IMR-90 (cell line): ENCODE measurements around the gene ZCCHC3. TPM values are rescaled to one million over a fixed set of nuclear protein-coding genes. Genes with fewer than 3 reads are reported as not detected.

Experiments
- ATAC-seq: fragments of 200-7000 bp; cut with Tn5 transposase; 2 replicates; pipeline ENCODE4 v1.9.1; 2020; ENCODE audit warnings: low read depth, mild to moderate bottlenecking, moderate library complexity
- BruUV-seq: library from RNA; stranded (reverse); fragments of 400-500 nt; replicated peaks from 2 replicates; lab custom pipeline; 2021; lab: Mats Ljungman, UMichigan
- CTCF ChIA-PET: fragments of 300-600 bp; formaldehyde crosslinking; extraction: SDS; loops from one replicate; lab custom pipeline; 2021; ENCODE audit warnings: antibody characterized with exemption; lab: Yijun Ruan, JAX
- POLR2A ChIA-PET: fragments of 300-600 bp; sonication (Branson Sonifier 250); formaldehyde crosslinking; loops from one replicate; lab custom pipeline; 2022; ENCODE audit warnings: antibody characterized with exemption; ENCODE audit not compliant: unreplicated experiment; lab: Charles Lee
- DNase-seq: peaks from one replicate; pipeline ENCODE4 v3.0.0; 2013
- H2AFZ ChIP-seq: replicated peaks from 2 replicates; pipeline ENCODE3; 2013; ENCODE audit warnings: low read length, mild to moderate bottlenecking; ENCODE audit not compliant: poor library complexity
- H2AK5ac ChIP-seq: 2 replicates; pipeline ENCODE4 v1.6.1; 2013; ENCODE audit warnings: low read depth, low read length, inconsistent platforms
- H2AK9ac ChIP-seq: replicated peaks from 2 replicates; pipeline ENCODE3; 2013; ENCODE audit warnings: mild to moderate bottlenecking, low read depth, low read length, moderate library complexity; ENCODE audit not compliant: poor library complexity
- H2BK120ac ChIP-seq: 2 replicates; pipeline ENCODE4 v1.6.1; 2013; ENCODE audit warnings: low read depth, low read length, inconsistent platforms
- H2BK15ac ChIP-seq: 3 replicates; pipeline ENCODE4 v1.6.1; 2013; ENCODE audit warnings: low read depth, low read length, inconsistent platforms
- H2BK20ac ChIP-seq: 2 replicates; pipeline ENCODE4 v1.6.1; 2013; ENCODE audit warnings: low read depth, mild to moderate bottlenecking, inconsistent platforms, low read length, moderate library complexity
- H2BK5ac ChIP-seq: 2 replicates; pipeline ENCODE4 v1.6.1; 2013; ENCODE audit warnings: mild to moderate bottlenecking, low read depth, low read length, inconsistent platforms; ENCODE audit not compliant: poor library complexity, severe bottlenecking
- H3K14ac ChIP-seq: replicated peaks from 2 replicates; pipeline ENCODE4 v1.6.1; 2013; ENCODE audit warnings: low read depth, low read length, inconsistent platforms
- H3K18ac ChIP-seq: 2 replicates; pipeline ENCODE4 v1.6.1; 2013; ENCODE audit warnings: low read depth, low read length, control low read depth
- H3K23ac ChIP-seq: 2 replicates; pipeline ENCODE4 v1.6.1; 2013; ENCODE audit warnings: low read depth, low read length, inconsistent platforms
- H3K27ac ChIP-seq: 2 replicates; pipeline ENCODE4 v1.5.1; 2013; ENCODE audit warnings: mild to moderate bottlenecking, control low read depth, low read length; ENCODE audit not compliant: insufficient read depth
- H3K27me3 ChIP-seq: 2 replicates; pipeline ENCODE4 v1.6.1; 2013; ENCODE audit warnings: low read length; ENCODE audit not compliant: control insufficient read depth, insufficient read depth
- H3K36me3 ChIP-seq: 2 replicates; pipeline ENCODE4 v1.6.1; 2013; ENCODE audit warnings: low read length, mixed read lengths; ENCODE audit not compliant: control insufficient read depth, insufficient read depth
- H3K4ac ChIP-seq: 2 replicates; pipeline ENCODE4 v1.6.1; 2013; ENCODE audit warnings: low read depth, low read length, inconsistent platforms
- H3K4me1 ChIP-seq: 2 replicates; pipeline ENCODE4 v1.6.1; 2013; ENCODE audit warnings: low read length, mixed read lengths; ENCODE audit not compliant: control insufficient read depth, insufficient read depth
- H3K4me2 ChIP-seq: 2 replicates; pipeline ENCODE4 v1.6.1; 2013; ENCODE audit warnings: low read depth, mild to moderate bottlenecking, control low read depth, low read length, moderate library complexity
- H3K4me3 ChIP-seq: 2 replicates; pipeline ENCODE4 v1.5.1; 2013; ENCODE audit warnings: low read depth, mild to moderate bottlenecking, control low read depth, low read length, moderate library complexity; ENCODE audit not compliant: insufficient read depth
- H3K56ac ChIP-seq: 2 replicates; pipeline ENCODE4 v1.6.1; 2013; ENCODE audit warnings: low read length, inconsistent platforms; ENCODE audit not compliant: insufficient read depth; ENCODE audit errors: extremely low read depth
- H3K79me1 ChIP-seq, 2 experiments: 2 replicates each; pipeline ENCODE4 v1.6.1; 2013; ENCODE audit warnings: low read length in 2 of 2, inconsistent platforms in 1 of 2, low read depth in 1 of 2
- H3K9ac ChIP-seq: 2 replicates; pipeline ENCODE4 v1.6.1; 2013; ENCODE audit warnings: low read depth, low read length, control low read depth
- H3K9me1 ChIP-seq: 2 replicates; pipeline ENCODE4 v1.6.1; 2013; ENCODE audit warnings: low read length, inconsistent platforms; ENCODE audit not compliant: insufficient read depth
- H3K9me3 ChIP-seq: 2 replicates; pipeline ENCODE4 v1.6.1; 2013; ENCODE audit warnings: low read length; ENCODE audit not compliant: control insufficient read depth, insufficient read depth
- H4K20me1 ChIP-seq: 2 replicates; pipeline ENCODE4 v1.6.1; 2013; ENCODE audit warnings: low read length, inconsistent platforms; ENCODE audit not compliant: insufficient read depth
- H4K5ac ChIP-seq: 2 replicates; pipeline ENCODE4 v1.6.1; 2013; ENCODE audit warnings: mild to moderate bottlenecking, low read depth, low read length, control low read depth
- H4K8ac ChIP-seq, 2 experiments: 2 replicates each; pipeline ENCODE4 v1.6.1; 2013; ENCODE audit warnings: low read depth in 2 of 2, low read length in 2 of 2, control low read depth in 1 of 2, inconsistent platforms in 1 of 2
- H4K91ac ChIP-seq: 2 replicates; pipeline ENCODE4 v1.6.1; 2013; ENCODE audit warnings: low read depth, low read length, inconsistent platforms; ENCODE audit not compliant: insufficient read depth
- BHLHE40 ChIP-seq: fragments of 150-350 bp; IDR thresholded peaks from 2 replicates; pipeline ENCODE4 v1.6.1; 2016; ENCODE audit warnings: mild to moderate bottlenecking, low read depth, low read length
- CHD1 ChIP-seq: IDR thresholded peaks from 2 replicates; pipeline ENCODE4 v1.6.1; 2012; ENCODE audit warnings: low read depth, low read length, improper control_type of control experiment
- FOS ChIP-seq: fragments of 150-350 bp; IDR thresholded peaks from 2 replicates; pipeline ENCODE4 v1.6.1; 2016; ENCODE audit warnings: low read depth, low read length
- MAFK ChIP-seq: IDR thresholded peaks from 2 replicates; pipeline ENCODE4 v1.6.1; 2012; ENCODE audit warnings: low read depth, low read length, improper control_type of control experiment
- MAZ ChIP-seq: IDR thresholded peaks from 2 replicates; pipeline ENCODE4 v1.6.1; 2012; ENCODE audit warnings: low read depth, mild to moderate bottlenecking, low read length, improper control_type of control experiment, moderate library complexity, borderline replicate concordance
- NFE2L2 ChIP-seq: fragments of 150-350 bp; IDR thresholded peaks from 2 replicates; pipeline ENCODE4 v1.6.1; 2016; ENCODE audit warnings: low read depth, mild to moderate bottlenecking, low read length
- POLR2A ChIP-seq: IDR thresholded peaks from 2 replicates; pipeline ENCODE4 v1.6.1; 2012; ENCODE audit warnings: mild to moderate bottlenecking, low read depth, low read length
- RAD21 ChIP-seq: IDR thresholded peaks from 2 replicates; pipeline ENCODE4 v1.6.1; 2012; ENCODE audit warnings: low read length, improper control_type of control experiment
- RCOR1 ChIP-seq: IDR thresholded peaks from 2 replicates; pipeline ENCODE4 v1.6.1; 2012; ENCODE audit warnings: mild to moderate bottlenecking, low read length, improper control_type of control experiment; ENCODE audit not compliant: insufficient replicate concordance
- RFX5 ChIP-seq: IDR thresholded peaks from 2 replicates; pipeline ENCODE4 v1.8.0; 2012; ENCODE audit warnings: low read depth, mild to moderate bottlenecking, low read length, moderate library complexity
- SMC3 ChIP-seq: fragments of 150-350 bp; IDR thresholded peaks from 2 replicates; pipeline ENCODE4 v1.6.1; 2016; ENCODE audit warnings: low read depth, mild to moderate bottlenecking, antibody characterized with exemption, low read length, moderate library complexity
- WGBS, 2 experiments: methylation state at CpG; one replicate each; pipeline versions ENCODE4 v1.1.5 to v1.1.7; 2013; ENCODE audit warnings: missing lambda C conversion rate in 2 of 2; ENCODE audit not compliant: insufficient read length in 1 of 2; ENCODE audit errors: extremely low coverage in 2 of 2; 5-methylcytosine and 5-hydroxymethylcytosine counted together
- dilution Hi-C: fragments of 300-500 bp; cut with HindIII; formaldehyde crosslinking; loops from one replicate; pipeline ENCODE4 v1.14.3; 2018; ENCODE audit warnings: low sequenced_read_pairs; ENCODE audit not compliant: unreplicated experiment
- in situ Hi-C: fragments of 300-500 bp; cut with MboI; formaldehyde crosslinking; loops from 3 replicates; pipeline ENCODE4 v1.14.3; 2019; ENCODE audit warnings: low sequenced_read_pairs, inconsistent platforms, mixed read lengths
- intact Hi-C: fragments of 100-400 bp; cut with micrococcal nuclease; formaldehyde crosslinking; loops from 2 replicates; pipeline ENCODE4 v1.10.0; 2022
- polyA plus RNA-seq, 3 experiments: library from polyadenylated mRNA; depleted of rRNA; stranded (reverse); fragments of >200 nt; gene quantifications; 2 replicates each; pipeline ENCODE4 v1.2.3, GENCODE V29; 2012; ENCODE audit warnings: low replicate concordance in 1 of 3
- total RNA-seq: library from RNA; depleted of rRNA; stranded (reverse); fragments of >200 nt; gene quantifications from 2 replicates; pipeline ENCODE4 v1.2.3, GENCODE V29; 2012
- TF ChIP-seq, protein P1 (sequence below): fragments of 150-350 bp; IDR thresholded peaks from 2 replicates; pipeline ENCODE4 v1.6.1; 2017; ENCODE audit warnings: mild to moderate bottlenecking, antibody characterized with exemption, low read length, low read depth
- TF ChIP-seq, protein P2 (sequence below): fragments of 150-350 bp; IDR thresholded peaks from 2 replicates; pipeline ENCODE4 v1.6.1; 2016; ENCODE audit warnings: low read depth, mild to moderate bottlenecking, low read length, moderate library complexity, borderline replicate concordance
- TF ChIP-seq, protein P3 (sequence below): conservative IDR thresholded peaks from 2 replicates; pipeline ENCODE4 v1.5.1; 2012; ENCODE audit warnings: mild to moderate bottlenecking, low read depth, low read length, improper control_type of control experiment

The ZCCHC3 gene
- total and polyA plus RNA-seq, 2 of the 4 experiments (the other 2 are of a cell fraction), result 8.2 to 10.9 TPM

DNA sequence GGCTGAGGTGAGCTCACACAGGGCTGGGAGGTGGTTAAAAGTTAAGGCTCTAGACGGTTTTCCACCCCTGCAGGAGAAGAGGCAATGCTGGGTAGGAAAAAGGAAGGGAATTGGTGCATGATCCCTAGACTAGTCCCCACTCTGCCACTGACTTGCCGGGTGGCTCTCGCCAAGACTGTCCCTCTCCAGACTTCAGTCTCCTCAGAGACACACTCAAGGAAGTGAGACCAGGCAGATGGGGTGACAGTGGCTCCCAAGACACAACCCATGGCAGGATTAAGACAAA lies 19.9 kb upstream of the ZCCHC3 start (continued):
- TF ChIP-seq, protein P1, sequence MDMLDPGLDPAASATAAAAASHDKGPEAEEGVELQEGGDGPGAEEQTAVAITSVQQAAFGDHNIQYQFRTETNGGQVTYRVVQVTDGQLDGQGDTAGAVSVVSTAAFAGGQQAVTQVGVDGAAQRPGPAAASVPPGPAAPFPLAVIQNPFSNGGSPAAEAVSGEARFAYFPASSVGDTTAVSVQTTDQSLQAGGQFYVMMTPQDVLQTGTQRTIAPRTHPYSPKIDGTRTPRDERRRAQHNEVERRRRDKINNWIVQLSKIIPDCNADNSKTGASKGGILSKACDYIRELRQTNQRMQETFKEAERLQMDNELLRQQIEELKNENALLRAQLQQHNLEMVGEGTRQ, result no peak

DNA sequence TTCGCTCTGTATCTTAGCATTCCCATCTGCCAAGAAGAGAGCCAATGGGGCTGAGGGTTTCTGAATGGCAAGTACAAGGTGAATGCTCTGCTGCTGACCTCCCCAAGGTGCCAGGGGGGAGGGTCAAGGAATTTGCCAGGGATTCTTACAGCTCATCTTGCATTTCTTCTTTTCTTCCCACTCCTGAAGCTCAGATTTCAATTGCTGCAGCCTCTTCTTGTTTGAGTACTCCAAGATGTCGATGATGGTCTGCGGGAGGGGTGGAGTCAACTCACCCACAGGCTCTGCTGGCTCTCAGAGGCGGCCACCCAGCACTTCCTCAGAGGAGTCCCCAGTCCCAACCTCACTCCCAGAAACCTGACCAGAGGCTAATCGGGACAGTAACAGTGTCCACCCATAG lies 19.2 kb upstream of the ZCCHC3 start:
- WGBS, 2 experiments, result 100% methylated on average over 1 of the region's 5 CpGs; no CpG with 5 or more reads in 1 of the 2 experiments
- H3K18ac ChIP-seq, result no peak overlapping the region
- no peaks in the 10 kb centered on the region for H3K79me1 ChIP-seq
- no peak overlapping the region for H4K5ac ChIP-seq
- no peak overlapping the region for H3K14ac ChIP-seq
- H2AK5ac ChIP-seq, result no peak overlapping the region
- no peak overlapping the region for H2BK15ac ChIP-seq
- H3K56ac ChIP-seq, result no peak overlapping the region
- no peak for DNase-seq
- ChIA-PET CTCF (no interaction called here), POLR2A (no interaction called here)
- H4K8ac ChIP-seq, result no peak overlapping the region
- intact Hi-C loops, result no loop called here
- in situ Hi-C loops, result no loop called here
- H3K4ac ChIP-seq, result no peak overlapping the region
- no peak overlapping the region for H3K9ac ChIP-seq
- no peak overlapping the region for H2AFZ ChIP-seq
- H3K9me3 ChIP-seq, result no peaks in the 10 kb centered on the region
- H4K91ac ChIP-seq, result no peak overlapping the region
- no peak overlapping the region for H2BK120ac ChIP-seq
- H3K36me3 ChIP-seq, result peaks cover 36% of the 10 kb centered on the region
- no peak overlapping the region for H2BK5ac ChIP-seq
- H3K27ac ChIP-seq, result no peak overlapping the region
- H4K20me1 ChIP-seq, result no peaks in the 10 kb centered on the region
- no peaks in the 10 kb centered on the region; the same call in 1 of the 2 replicates for H3K9me1 ChIP-seq
- no peak overlapping the region for H2BK20ac ChIP-seq
- H3K27me3 ChIP-seq, result no peaks in the 10 kb centered on the region
- no peak overlapping the region for H3K4me3 ChIP-seq
- no peaks in the 10 kb centered on the region for H3K4me1 ChIP-seq
- dilution Hi-C loops, result no loop called here
- no peak for ATAC-seq
- H3K4me2 ChIP-seq, result no peak overlapping the region
- H3K23ac ChIP-seq, result no peak overlapping the region
- no TSS peak for BruUV-seq
- H2AK9ac ChIP-seq, result no peak overlapping the region
- TF ChIP-seq BHLHE40 (no peak), RCOR1 (no peak), SMC3 (no peak), CHD1 (no peak), NFE2L2 (no peak), MAFK (no peak), POLR2A (no peak), RFX5 (no peak), RAD21 (no peak), MAZ (no peak), FOS (no peak)
- TF ChIP-seq, protein P2, sequence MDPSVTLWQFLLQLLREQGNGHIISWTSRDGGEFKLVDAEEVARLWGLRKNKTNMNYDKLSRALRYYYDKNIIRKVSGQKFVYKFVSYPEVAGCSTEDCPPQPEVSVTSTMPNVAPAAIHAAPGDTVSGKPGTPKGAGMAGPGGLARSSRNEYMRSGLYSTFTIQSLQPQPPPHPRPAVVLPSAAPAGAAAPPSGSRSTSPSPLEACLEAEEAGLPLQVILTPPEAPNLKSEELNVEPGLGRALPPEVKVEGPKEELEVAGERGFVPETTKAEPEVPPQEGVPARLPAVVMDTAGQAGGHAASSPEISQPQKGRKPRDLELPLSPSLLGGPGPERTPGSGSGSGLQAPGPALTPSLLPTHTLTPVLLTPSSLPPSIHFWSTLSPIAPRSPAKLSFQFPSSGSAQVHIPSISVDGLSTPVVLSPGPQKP, result no peak
- TF ChIP-seq, protein P3, sequence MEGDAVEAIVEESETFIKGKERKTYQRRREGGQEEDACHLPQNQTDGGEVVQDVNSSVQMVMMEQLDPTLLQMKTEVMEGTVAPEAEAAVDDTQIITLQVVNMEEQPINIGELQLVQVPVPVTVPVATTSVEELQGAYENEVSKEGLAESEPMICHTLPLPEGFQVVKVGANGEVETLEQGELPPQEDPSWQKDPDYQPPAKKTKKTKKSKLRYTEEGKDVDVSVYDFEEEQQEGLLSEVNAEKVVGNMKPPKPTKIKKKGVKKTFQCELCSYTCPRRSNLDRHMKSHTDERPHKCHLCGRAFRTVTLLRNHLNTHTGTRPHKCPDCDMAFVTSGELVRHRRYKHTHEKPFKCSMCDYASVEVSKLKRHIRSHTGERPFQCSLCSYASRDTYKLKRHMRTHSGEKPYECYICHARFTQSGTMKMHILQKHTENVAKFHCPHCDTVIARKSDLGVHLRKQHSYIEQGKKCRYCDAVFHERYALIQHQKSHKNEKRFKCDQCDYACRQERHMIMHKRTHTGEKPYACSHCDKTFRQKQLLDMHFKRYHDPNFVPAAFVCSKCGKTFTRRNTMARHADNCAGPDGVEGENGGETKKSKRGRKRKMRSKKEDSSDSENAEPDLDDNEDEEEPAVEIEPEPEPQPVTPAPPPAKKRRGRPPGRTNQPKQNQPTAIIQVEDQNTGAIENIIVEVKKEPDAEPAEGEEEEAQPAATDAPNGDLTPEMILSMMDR, result no peak
- TF ChIP-seq, protein P1, result no peak
